ENCODE results near the gene KLHL15. TPM values are rescaled to one million over a fixed set of nuclear protein-coding genes. Genes with fewer than 3 reads are reported as not detected.

The KLHL15 gene
- total RNA-seq, 2 experiments from 2014 or later = 13.4 to 13.8 TPM

- intact Hi-C loops (cut with micrococcal nuclease; ENCODE audit: unreplicated experiment) = no loop called here
- no peaks in the 10 kb centered on the region for H3K9me3 ChIP-seq (ENCODE audit: low read length)
- H3K79me2 ChIP-seq (ENCODE audit: insufficient read depth, low read depth, low read length) = peaks cover 37% of the 10 kb centered on the region; the same call in 1 of the 2 replicates
- no peak for DNase-seq (ENCODE audit: low spot score)
- POLR2A ChIA-PET = no interaction called here
- no peak overlapping the region for H2AFZ ChIP-seq (ENCODE audit: low read length)
- TF ChIP-seq EZH2phosphoT487 (IDR thresholded peaks at IDR 0.05; ENCODE audit: borderline replicate concordance, low read depth, low read length) = no peak
- TF ChIP-seq, protein P1, sequence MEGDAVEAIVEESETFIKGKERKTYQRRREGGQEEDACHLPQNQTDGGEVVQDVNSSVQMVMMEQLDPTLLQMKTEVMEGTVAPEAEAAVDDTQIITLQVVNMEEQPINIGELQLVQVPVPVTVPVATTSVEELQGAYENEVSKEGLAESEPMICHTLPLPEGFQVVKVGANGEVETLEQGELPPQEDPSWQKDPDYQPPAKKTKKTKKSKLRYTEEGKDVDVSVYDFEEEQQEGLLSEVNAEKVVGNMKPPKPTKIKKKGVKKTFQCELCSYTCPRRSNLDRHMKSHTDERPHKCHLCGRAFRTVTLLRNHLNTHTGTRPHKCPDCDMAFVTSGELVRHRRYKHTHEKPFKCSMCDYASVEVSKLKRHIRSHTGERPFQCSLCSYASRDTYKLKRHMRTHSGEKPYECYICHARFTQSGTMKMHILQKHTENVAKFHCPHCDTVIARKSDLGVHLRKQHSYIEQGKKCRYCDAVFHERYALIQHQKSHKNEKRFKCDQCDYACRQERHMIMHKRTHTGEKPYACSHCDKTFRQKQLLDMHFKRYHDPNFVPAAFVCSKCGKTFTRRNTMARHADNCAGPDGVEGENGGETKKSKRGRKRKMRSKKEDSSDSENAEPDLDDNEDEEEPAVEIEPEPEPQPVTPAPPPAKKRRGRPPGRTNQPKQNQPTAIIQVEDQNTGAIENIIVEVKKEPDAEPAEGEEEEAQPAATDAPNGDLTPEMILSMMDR (conservative IDR thresholded peaks at IDR 0.05; ENCODE audit: low read length) = no peak
- no peak overlapping the region for H3K4me3 ChIP-seq (ENCODE audit: low read depth, low read length, poor library complexity, severe bottlenecking)
- peaks cover 57% of the 10 kb centered on the region for H3K36me3 ChIP-seq (ENCODE audit: insufficient read depth, low read length)
- no TSS peak for BruUV-seq (replicated peaks)
- H3K27ac ChIP-seq (ENCODE audit: low read depth, low read length, poor library complexity, severe bottlenecking) = no peak overlapping the region
- no peak overlapping the region for H3K4me2 ChIP-seq (ENCODE audit: low read length)
- no peaks in the 10 kb centered on the region for H4K20me1 ChIP-seq (ENCODE audit: insufficient read depth, low read length)
- H3K4me1 ChIP-seq (ENCODE audit: insufficient read depth, low read length, poor library complexity, severe bottlenecking) = no peaks in the 10 kb centered on the region
- H3K9me2 ChIP-seq (ENCODE audit: insufficient read depth, low read length) = no peaks in the 10 kb centered on the region
- CTCF ChIA-PET (ENCODE audit: unreplicated experiment) = no interaction called here
Observed at GRCh38 chrX:23982891-23983290, 44.1 kb downstream of the KLHL15 start.

GRCh38 chrX:23981711-23982110 is 45.3 kb downstream of the KLHL15 start:
- Histone ChIP-seq H3K4me1 (ENCODE audit: insufficient read depth, low read length, poor library complexity, severe bottlenecking) (no peaks in the 10 kb centered on the region), H2AFZ (ENCODE audit: low read length) (no peak overlapping the region), H3K4me3 (ENCODE audit: low read depth, low read length, poor library complexity, severe bottlenecking) (no peak overlapping the region), H3K79me2 (ENCODE audit: insufficient read depth, low read depth, low read length) (peaks cover 26% of the 10 kb centered on the region; the same call in 1 of the 2 replicates), H3K27ac (ENCODE audit: low read depth, low read length, poor library complexity, severe bottlenecking) (no peak overlapping the region), H4K20me1 (ENCODE audit: insufficient read depth, low read length) (no peaks in the 10 kb centered on the region), H3K36me3 (ENCODE audit: insufficient read depth, low read length) (peaks cover 45% of the 10 kb centered on the region), H3K9me2 (ENCODE audit: insufficient read depth, low read length) (no peaks in the 10 kb centered on the region), H3K9me3 (ENCODE audit: low read length) (no peaks in the 10 kb centered on the region), H3K4me2 (ENCODE audit: low read length) (no peak overlapping the region)
- no peak for DNase-seq (ENCODE audit: low spot score)
- no TSS peak for BruUV-seq (replicated peaks)
- ChIA-PET CTCF (ENCODE audit: unreplicated experiment) (no interaction called here), POLR2A (interaction anchor here (0.6 to 0.7 kb wide), 2 partner anchors 22 to 49 kb away, joined by 3 read pairs; no protein-coding TSS in a partner anchor)
- no peak for TF ChIP-seq EZH2phosphoT487 (IDR thresholded peaks at IDR 0.05; ENCODE audit: borderline replicate concordance, low read depth, low read length)
- TF ChIP-seq, protein P1 (conservative IDR thresholded peaks at IDR 0.05; ENCODE audit: low read length) = no peak
- intact Hi-C loops (cut with micrococcal nuclease; ENCODE audit: unreplicated experiment) = no loop called here

DNA sequence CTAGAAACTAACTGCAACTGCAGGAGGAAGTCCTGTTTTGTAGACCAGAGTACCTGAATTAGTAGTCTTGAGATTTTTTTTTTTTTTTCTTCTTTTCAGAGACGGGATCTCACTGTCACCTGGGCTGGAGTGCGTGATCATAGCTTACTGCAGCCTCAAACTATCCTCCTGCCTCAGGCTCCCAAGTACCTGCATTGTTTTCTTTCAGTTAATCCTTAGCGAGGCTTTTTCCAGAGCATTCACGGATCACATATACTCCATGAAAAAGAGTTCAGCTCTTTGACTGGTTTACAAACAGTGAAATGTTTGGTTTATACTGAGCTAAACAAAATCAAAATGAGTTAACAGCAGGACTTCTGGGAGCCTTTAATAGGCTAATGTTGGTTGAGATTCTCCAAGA is 45.8 kb downstream of the KLHL15 start:
- Histone ChIP-seq H2AFZ (ENCODE audit: low read length) (no peak overlapping the region), H3K4me3 (ENCODE audit: low read depth, low read length, poor library complexity, severe bottlenecking) (no peak overlapping the region), H3K36me3 (ENCODE audit: insufficient read depth, low read length) (peaks cover 40% of the 10 kb centered on the region), H3K9me2 (ENCODE audit: insufficient read depth, low read length) (no peaks in the 10 kb centered on the region), H4K20me1 (ENCODE audit: insufficient read depth, low read length) (no peaks in the 10 kb centered on the region), H3K4me2 (ENCODE audit: low read length) (no peak overlapping the region), H3K9me3 (ENCODE audit: low read length) (no peaks in the 10 kb centered on the region), H3K27ac (ENCODE audit: low read depth, low read length, poor library complexity, severe bottlenecking) (no peak overlapping the region), H3K4me1 (ENCODE audit: insufficient read depth, low read length, poor library complexity, severe bottlenecking) (no peaks in the 10 kb centered on the region), H3K79me2 (ENCODE audit: insufficient read depth, low read depth, low read length) (peaks cover 21% of the 10 kb centered on the region; the same call in 1 of the 2 replicates)
- DNase-seq (ENCODE audit: low spot score) = no peak
- BruUV-seq (replicated peaks) = no TSS peak
- intact Hi-C loops (cut with micrococcal nuclease; ENCODE audit: unreplicated experiment) = no loop called here
- ChIA-PET POLR2A (interaction anchor here (0.7 kb wide), 2 partner anchors 21 to 27 kb away, joined by 3 to 4 read pairs; no protein-coding TSS in a partner anchor), CTCF (ENCODE audit: unreplicated experiment) (no interaction called here)
- TF ChIP-seq, protein P1 (conservative IDR thresholded peaks at IDR 0.05; ENCODE audit: low read length) = no peak
- no peak for TF ChIP-seq EZH2phosphoT487 (IDR thresholded peaks at IDR 0.05; ENCODE audit: borderline replicate concordance, low read depth, low read length)

Measured in OCI-LY7 (cell line).